HUDEP-2 (cell line): ENCODE data around the gene STK38L.
"Not testable (repeated sequence)": the region's sequence is repeated elsewhere in the genome, so short reads cannot be mapped to it uniquely, and the experiment has no call there.

Experiments used
- DNase-seq, 76 experiments: peaks; one replicate each; lab custom pipeline; 2025; ENCODE audit not compliant: unreplicated experiment in 76 of 76; lab: John Stamatoyannopoulos, UW

Gene STK38L

GRCh38 chr12:27226407-27226929, 17.6 kb upstream of the STK38L start:
- no peak for DNase-seq

- no peak for DNase-seq
Observed at GRCh38 chr12:27229367-27229766, 14.7 kb upstream of the STK38L start.

- DNase-seq: not testable (repeated sequence)
Observed at GRCh38 chr12:27231374-27231773, 12.7 kb upstream of the STK38L start.

- no peak for DNase-seq
Observed at GRCh38 chr12:27233814-27234213, 10.3 kb upstream of the STK38L start.

GRCh38 chr12:27236498-27236897, 7.6 kb upstream of the STK38L start:
- DNase-seq: peak in 11 of 76 experiments; percentile 2 to 17 (median 7)

- DNase-seq: no peak
Observed at GRCh38 chr12:27237790-27238771, 6.0 kb upstream of the STK38L start.

GRCh38 chr12:27243006-27243405, 1.1 kb upstream of the STK38L start:
- no peak for DNase-seq

GRCh38 chr12:27244689-27245488, 803 bp downstream of the STK38L start:
- DNase-seq: peak in 2 of 76 experiments; percentile 27 to 32

GRCh38 chr12:27246141-27246540, 2.1 kb downstream of the STK38L start:
- no peak for DNase-seq

- no peak for DNase-seq
Observed at GRCh38 chr12:27246774-27247173, 2.7 kb downstream of the STK38L start.

- DNase-seq: no peak
Observed at GRCh38 chr12:27252934-27253333, 8.8 kb downstream of the STK38L start.

GRCh38 chr12:27253347-27253746, 9.3 kb downstream of the STK38L start:
- no peak for DNase-seq

- no peak for DNase-seq
Observed at GRCh38 chr12:27255806-27256205, 11.7 kb downstream of the STK38L start.

GRCh38 chr12:27257104-27257843, 13.2 kb downstream of the STK38L start:
- DNase-seq: no peak

- no peak for DNase-seq
Observed at GRCh38 chr12:27260746-27261145, 16.7 kb downstream of the STK38L start.

- no peak for DNase-seq
Observed at GRCh38 chr12:27261866-27262265, 17.8 kb downstream of the STK38L start.

GRCh38 chr12:27270148-27270547, 26.1 kb downstream of the STK38L start:
- DNase-seq: no peak

GRCh38 chr12:27271206-27271605, 27.1 kb downstream of the STK38L start:
- no peak for DNase-seq

GRCh38 chr12:27272373-27273028, 28.4 kb downstream of the STK38L start:
- no peak for DNase-seq

GRCh38 chr12:27273114-27273513, 29.0 kb downstream of the STK38L start:
- DNase-seq: no peak
